IMR-90 (cell line): ENCODE results near the gene NXPH3. TPM values are rescaled to one million over a fixed set of nuclear protein-coding genes. Genes with fewer than 3 reads are reported as not detected.

Experiments used
- ATAC-seq: fragments of 200-7000 bp; cut with Tn5 transposase; 2 replicates; pipeline ENCODE4 v1.9.1; 2020; ENCODE audit warnings: low read depth, mild to moderate bottlenecking, moderate library complexity
- BruUV-seq: library from RNA; stranded (reverse); fragments of 400-500 nt; replicated peaks from 2 replicates; lab custom pipeline; 2021; lab: Mats Ljungman, UMichigan
- CTCF ChIA-PET: fragments of 300-600 bp; formaldehyde crosslinking; extraction: SDS; loops from one replicate; lab custom pipeline; 2021; ENCODE audit warnings: antibody characterized with exemption; lab: Yijun Ruan, JAX
- POLR2A ChIA-PET: fragments of 300-600 bp; sonication (Branson Sonifier 250); formaldehyde crosslinking; loops from one replicate; lab custom pipeline; 2022; ENCODE audit warnings: antibody characterized with exemption; ENCODE audit not compliant: unreplicated experiment; lab: Charles Lee
- DNase-seq: peaks from one replicate; pipeline ENCODE4 v3.0.0; 2013
- H2AFZ ChIP-seq: replicated peaks from 2 replicates; pipeline ENCODE3; 2013; ENCODE audit warnings: low read length, mild to moderate bottlenecking; ENCODE audit not compliant: poor library complexity
- H2AK5ac ChIP-seq: 2 replicates; pipeline ENCODE4 v1.6.1; 2013; ENCODE audit warnings: low read depth, low read length, inconsistent platforms
- H2AK9ac ChIP-seq: replicated peaks from 2 replicates; pipeline ENCODE3; 2013; ENCODE audit warnings: mild to moderate bottlenecking, low read depth, low read length, moderate library complexity; ENCODE audit not compliant: poor library complexity
- H2BK120ac ChIP-seq: 2 replicates; pipeline ENCODE4 v1.6.1; 2013; ENCODE audit warnings: low read depth, low read length, inconsistent platforms
- H2BK15ac ChIP-seq: 3 replicates; pipeline ENCODE4 v1.6.1; 2013; ENCODE audit warnings: low read depth, low read length, inconsistent platforms
- H2BK20ac ChIP-seq: 2 replicates; pipeline ENCODE4 v1.6.1; 2013; ENCODE audit warnings: low read depth, mild to moderate bottlenecking, inconsistent platforms, low read length, moderate library complexity
- H2BK5ac ChIP-seq: 2 replicates; pipeline ENCODE4 v1.6.1; 2013; ENCODE audit warnings: mild to moderate bottlenecking, low read depth, low read length, inconsistent platforms; ENCODE audit not compliant: poor library complexity, severe bottlenecking
- H3K14ac ChIP-seq: replicated peaks from 2 replicates; pipeline ENCODE4 v1.6.1; 2013; ENCODE audit warnings: low read depth, low read length, inconsistent platforms
- H3K18ac ChIP-seq: 2 replicates; pipeline ENCODE4 v1.6.1; 2013; ENCODE audit warnings: low read depth, low read length, control low read depth
- H3K23ac ChIP-seq: 2 replicates; pipeline ENCODE4 v1.6.1; 2013; ENCODE audit warnings: low read depth, low read length, inconsistent platforms
- H3K27ac ChIP-seq: 2 replicates; pipeline ENCODE4 v1.5.1; 2013; ENCODE audit warnings: mild to moderate bottlenecking, control low read depth, low read length; ENCODE audit not compliant: insufficient read depth
- H3K27me3 ChIP-seq: 2 replicates; pipeline ENCODE4 v1.6.1; 2013; ENCODE audit warnings: low read length; ENCODE audit not compliant: control insufficient read depth, insufficient read depth
- H3K36me3 ChIP-seq: 2 replicates; pipeline ENCODE4 v1.6.1; 2013; ENCODE audit warnings: low read length, mixed read lengths; ENCODE audit not compliant: control insufficient read depth, insufficient read depth
- H3K4ac ChIP-seq: 2 replicates; pipeline ENCODE4 v1.6.1; 2013; ENCODE audit warnings: low read depth, low read length, inconsistent platforms
- H3K4me1 ChIP-seq: 2 replicates; pipeline ENCODE4 v1.6.1; 2013; ENCODE audit warnings: low read length, mixed read lengths; ENCODE audit not compliant: control insufficient read depth, insufficient read depth
- H3K4me2 ChIP-seq: 2 replicates; pipeline ENCODE4 v1.6.1; 2013; ENCODE audit warnings: low read depth, mild to moderate bottlenecking, control low read depth, low read length, moderate library complexity
- H3K4me3 ChIP-seq: 2 replicates; pipeline ENCODE4 v1.5.1; 2013; ENCODE audit warnings: low read depth, mild to moderate bottlenecking, control low read depth, low read length, moderate library complexity; ENCODE audit not compliant: insufficient read depth
- H3K56ac ChIP-seq: 2 replicates; pipeline ENCODE4 v1.6.1; 2013; ENCODE audit warnings: low read length, inconsistent platforms; ENCODE audit not compliant: insufficient read depth; ENCODE audit errors: extremely low read depth
- H3K79me1 ChIP-seq, 2 experiments: 2 replicates each; pipeline ENCODE4 v1.6.1; 2013; ENCODE audit warnings: low read length in 2 of 2, inconsistent platforms in 1 of 2, low read depth in 1 of 2
- H3K9ac ChIP-seq: 2 replicates; pipeline ENCODE4 v1.6.1; 2013; ENCODE audit warnings: low read depth, low read length, control low read depth
- H3K9me1 ChIP-seq: 2 replicates; pipeline ENCODE4 v1.6.1; 2013; ENCODE audit warnings: low read length, inconsistent platforms; ENCODE audit not compliant: insufficient read depth
- H3K9me3 ChIP-seq: 2 replicates; pipeline ENCODE4 v1.6.1; 2013; ENCODE audit warnings: low read length; ENCODE audit not compliant: control insufficient read depth, insufficient read depth
- H4K20me1 ChIP-seq: 2 replicates; pipeline ENCODE4 v1.6.1; 2013; ENCODE audit warnings: low read length, inconsistent platforms; ENCODE audit not compliant: insufficient read depth
- H4K5ac ChIP-seq: 2 replicates; pipeline ENCODE4 v1.6.1; 2013; ENCODE audit warnings: mild to moderate bottlenecking, low read depth, low read length, control low read depth
- H4K8ac ChIP-seq, 2 experiments: 2 replicates each; pipeline ENCODE4 v1.6.1; 2013; ENCODE audit warnings: low read depth in 2 of 2, low read length in 2 of 2, control low read depth in 1 of 2, inconsistent platforms in 1 of 2
- H4K91ac ChIP-seq: 2 replicates; pipeline ENCODE4 v1.6.1; 2013; ENCODE audit warnings: low read depth, low read length, inconsistent platforms; ENCODE audit not compliant: insufficient read depth
- BHLHE40 ChIP-seq: fragments of 150-350 bp; IDR thresholded peaks from 2 replicates; pipeline ENCODE4 v1.6.1; 2016; ENCODE audit warnings: mild to moderate bottlenecking, low read depth, low read length
- CEBPB ChIP-seq: IDR thresholded peaks from 2 replicates; pipeline ENCODE4 v1.6.1; 2012; ENCODE audit warnings: low read depth, low read length, improper control_type of control experiment
- CHD1 ChIP-seq: IDR thresholded peaks from 2 replicates; pipeline ENCODE4 v1.6.1; 2012; ENCODE audit warnings: low read depth, low read length, improper control_type of control experiment
- FOS ChIP-seq: fragments of 150-350 bp; IDR thresholded peaks from 2 replicates; pipeline ENCODE4 v1.6.1; 2016; ENCODE audit warnings: low read depth, low read length
- MAFK ChIP-seq: IDR thresholded peaks from 2 replicates; pipeline ENCODE4 v1.6.1; 2012; ENCODE audit warnings: low read depth, low read length, improper control_type of control experiment
- MAZ ChIP-seq: IDR thresholded peaks from 2 replicates; pipeline ENCODE4 v1.6.1; 2012; ENCODE audit warnings: low read depth, mild to moderate bottlenecking, low read length, improper control_type of control experiment, moderate library complexity, borderline replicate concordance
- MXI1 ChIP-seq: IDR thresholded peaks from 2 replicates; pipeline ENCODE4 v1.6.1; 2012; ENCODE audit warnings: low read depth, mild to moderate bottlenecking, low read length, moderate library complexity, borderline replicate concordance
- NFE2L2 ChIP-seq: fragments of 150-350 bp; IDR thresholded peaks from 2 replicates; pipeline ENCODE4 v1.6.1; 2016; ENCODE audit warnings: low read depth, mild to moderate bottlenecking, low read length
- POLR2A ChIP-seq: IDR thresholded peaks from 2 replicates; pipeline ENCODE4 v1.6.1; 2012; ENCODE audit warnings: mild to moderate bottlenecking, low read depth, low read length
- RAD21 ChIP-seq: IDR thresholded peaks from 2 replicates; pipeline ENCODE4 v1.6.1; 2012; ENCODE audit warnings: low read length, improper control_type of control experiment
- RCOR1 ChIP-seq: IDR thresholded peaks from 2 replicates; pipeline ENCODE4 v1.6.1; 2012; ENCODE audit warnings: mild to moderate bottlenecking, low read length, improper control_type of control experiment; ENCODE audit not compliant: insufficient replicate concordance
- RFX5 ChIP-seq: IDR thresholded peaks from 2 replicates; pipeline ENCODE4 v1.8.0; 2012; ENCODE audit warnings: low read depth, mild to moderate bottlenecking, low read length, moderate library complexity
- SMC3 ChIP-seq: fragments of 150-350 bp; IDR thresholded peaks from 2 replicates; pipeline ENCODE4 v1.6.1; 2016; ENCODE audit warnings: low read depth, mild to moderate bottlenecking, antibody characterized with exemption, low read length, moderate library complexity
- WGBS, 2 experiments: methylation state at CpG; one replicate each; pipeline versions ENCODE4 v1.1.5 to v1.1.7; 2013; ENCODE audit warnings: missing lambda C conversion rate in 2 of 2; ENCODE audit not compliant: insufficient read length in 1 of 2; ENCODE audit errors: extremely low coverage in 2 of 2; 5-methylcytosine and 5-hydroxymethylcytosine counted together
- dilution Hi-C: fragments of 300-500 bp; cut with HindIII; formaldehyde crosslinking; loops from one replicate; pipeline ENCODE4 v1.14.3; 2018; ENCODE audit warnings: low sequenced_read_pairs; ENCODE audit not compliant: unreplicated experiment
- in situ Hi-C: fragments of 300-500 bp; cut with MboI; formaldehyde crosslinking; loops from 3 replicates; pipeline ENCODE4 v1.14.3; 2019; ENCODE audit warnings: low sequenced_read_pairs, inconsistent platforms, mixed read lengths
- intact Hi-C: fragments of 100-400 bp; cut with micrococcal nuclease; formaldehyde crosslinking; loops from 2 replicates; pipeline ENCODE4 v1.10.0; 2022
- polyA plus RNA-seq, 3 experiments: library from polyadenylated mRNA; depleted of rRNA; stranded (reverse); fragments of >200 nt; gene quantifications; 2 replicates each; pipeline ENCODE4 v1.2.3, GENCODE V29; 2012; ENCODE audit warnings: low replicate concordance in 1 of 3
- total RNA-seq: library from RNA; depleted of rRNA; stranded (reverse); fragments of >200 nt; gene quantifications from 2 replicates; pipeline ENCODE4 v1.2.3, GENCODE V29; 2012
- TF ChIP-seq, protein P1 (sequence below): fragments of 150-350 bp; IDR thresholded peaks from 2 replicates; pipeline ENCODE4 v1.6.1; 2016; ENCODE audit warnings: low read depth, mild to moderate bottlenecking, low read length, moderate library complexity, borderline replicate concordance
- TF ChIP-seq, protein P2 (sequence below): conservative IDR thresholded peaks from 2 replicates; pipeline ENCODE4 v1.5.1; 2012; ENCODE audit warnings: mild to moderate bottlenecking, low read depth, low read length, improper control_type of control experiment
- TF ChIP-seq, protein P3 (sequence below): fragments of 150-350 bp; IDR thresholded peaks from 2 replicates; pipeline ENCODE4 v1.6.1; 2017; ENCODE audit warnings: mild to moderate bottlenecking, antibody characterized with exemption, low read length, low read depth

The NXPH3 gene
- total and polyA plus RNA-seq, 2 of the 4 experiments (the other 2 are of a cell fraction) = 0.18 to 0.31 TPM

DNA sequence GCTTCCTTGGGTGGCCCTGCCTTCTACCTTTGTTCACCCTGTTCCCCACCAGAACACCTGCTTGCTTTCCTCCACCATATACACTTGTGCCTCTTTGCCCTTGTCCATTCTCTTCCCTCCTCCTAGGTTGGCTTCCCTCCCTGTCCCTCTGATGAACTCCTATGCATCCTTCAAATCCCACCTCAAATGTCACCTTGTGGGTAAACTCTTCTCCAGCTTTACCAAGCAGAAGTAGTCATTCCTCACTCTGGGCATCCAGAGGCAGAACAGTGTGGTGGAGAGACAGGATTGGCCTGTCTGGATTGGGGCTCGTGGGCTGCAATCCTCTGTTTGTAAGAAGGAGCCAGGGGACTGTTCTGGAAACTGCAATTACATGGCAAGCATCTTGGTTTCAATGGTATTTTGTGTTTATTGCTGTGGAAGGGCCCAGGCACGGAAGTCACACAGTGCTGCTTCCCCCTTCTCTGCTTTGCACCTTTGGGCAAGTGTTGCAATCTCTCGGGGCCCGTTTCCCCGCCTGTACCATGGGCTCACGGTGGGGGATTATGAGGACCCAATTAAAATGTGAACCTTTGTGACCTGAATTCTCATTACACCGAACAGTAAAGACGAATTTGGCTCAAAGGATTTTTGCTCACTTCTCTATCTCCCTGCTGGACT is 21.9 kb upstream of the NXPH3 start:
- no peak overlapping the region for H4K91ac ChIP-seq
- 76% methylated on average over 4 of the region's 8 CpGs; no CpG with 5 or more reads in 1 of the 2 experiments for WGBS, 2 experiments

More for the DNA sequence above, 21.9 kb upstream of the NXPH3 start:
- Histone ChIP-seq H3K4me3 (no peak overlapping the region), H3K36me3 (no peaks in the 10 kb centered on the region), H3K4ac (no peak overlapping the region), H3K9ac (no peak overlapping the region), H3K56ac (no peak overlapping the region), H3K27ac (no peak overlapping the region), H4K8ac (no peak overlapping the region), H2BK15ac (no peak overlapping the region), H3K9me1 (no peaks in the 10 kb centered on the region), H4K5ac (no peak overlapping the region), H2AK9ac (no peak overlapping the region), H3K18ac (no peak overlapping the region), H2AFZ (no peak overlapping the region), H3K14ac (no peak overlapping the region), H3K9me3 (no peaks in the 10 kb centered on the region), H2BK120ac (no peak overlapping the region), H4K20me1 (no peaks in the 10 kb centered on the region), H2BK5ac (no peak overlapping the region), H3K79me1 (no peaks in the 10 kb centered on the region), H3K23ac (no peak overlapping the region), H2BK20ac (no peak overlapping the region), H2AK5ac (no peak overlapping the region), H3K4me2 (no peak overlapping the region), H3K4me1 (peaks cover 2% of the 10 kb centered on the region; the same call in 1 of the 2 replicates), H3K27me3 (peaks cover 21% of the 10 kb centered on the region)
- no TSS peak for BruUV-seq
- ChIA-PET CTCF (no interaction called here), POLR2A (no interaction called here)
- DNase-seq (no peak), ATAC-seq (no peak)
- TF ChIP-seq MAZ (no peak), CEBPB (no peak), SMC3 (no peak), MXI1 (no peak), RFX5 (no peak), CHD1 (no peak), POLR2A (no peak), RCOR1 (no peak), RAD21 (no peak), NFE2L2 (no peak), MAFK (no peak), BHLHE40 (no peak), FOS (no peak)
- TF ChIP-seq, protein P1, sequence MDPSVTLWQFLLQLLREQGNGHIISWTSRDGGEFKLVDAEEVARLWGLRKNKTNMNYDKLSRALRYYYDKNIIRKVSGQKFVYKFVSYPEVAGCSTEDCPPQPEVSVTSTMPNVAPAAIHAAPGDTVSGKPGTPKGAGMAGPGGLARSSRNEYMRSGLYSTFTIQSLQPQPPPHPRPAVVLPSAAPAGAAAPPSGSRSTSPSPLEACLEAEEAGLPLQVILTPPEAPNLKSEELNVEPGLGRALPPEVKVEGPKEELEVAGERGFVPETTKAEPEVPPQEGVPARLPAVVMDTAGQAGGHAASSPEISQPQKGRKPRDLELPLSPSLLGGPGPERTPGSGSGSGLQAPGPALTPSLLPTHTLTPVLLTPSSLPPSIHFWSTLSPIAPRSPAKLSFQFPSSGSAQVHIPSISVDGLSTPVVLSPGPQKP = no peak
- TF ChIP-seq, protein P2, sequence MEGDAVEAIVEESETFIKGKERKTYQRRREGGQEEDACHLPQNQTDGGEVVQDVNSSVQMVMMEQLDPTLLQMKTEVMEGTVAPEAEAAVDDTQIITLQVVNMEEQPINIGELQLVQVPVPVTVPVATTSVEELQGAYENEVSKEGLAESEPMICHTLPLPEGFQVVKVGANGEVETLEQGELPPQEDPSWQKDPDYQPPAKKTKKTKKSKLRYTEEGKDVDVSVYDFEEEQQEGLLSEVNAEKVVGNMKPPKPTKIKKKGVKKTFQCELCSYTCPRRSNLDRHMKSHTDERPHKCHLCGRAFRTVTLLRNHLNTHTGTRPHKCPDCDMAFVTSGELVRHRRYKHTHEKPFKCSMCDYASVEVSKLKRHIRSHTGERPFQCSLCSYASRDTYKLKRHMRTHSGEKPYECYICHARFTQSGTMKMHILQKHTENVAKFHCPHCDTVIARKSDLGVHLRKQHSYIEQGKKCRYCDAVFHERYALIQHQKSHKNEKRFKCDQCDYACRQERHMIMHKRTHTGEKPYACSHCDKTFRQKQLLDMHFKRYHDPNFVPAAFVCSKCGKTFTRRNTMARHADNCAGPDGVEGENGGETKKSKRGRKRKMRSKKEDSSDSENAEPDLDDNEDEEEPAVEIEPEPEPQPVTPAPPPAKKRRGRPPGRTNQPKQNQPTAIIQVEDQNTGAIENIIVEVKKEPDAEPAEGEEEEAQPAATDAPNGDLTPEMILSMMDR = no peak
- TF ChIP-seq, protein P3, sequence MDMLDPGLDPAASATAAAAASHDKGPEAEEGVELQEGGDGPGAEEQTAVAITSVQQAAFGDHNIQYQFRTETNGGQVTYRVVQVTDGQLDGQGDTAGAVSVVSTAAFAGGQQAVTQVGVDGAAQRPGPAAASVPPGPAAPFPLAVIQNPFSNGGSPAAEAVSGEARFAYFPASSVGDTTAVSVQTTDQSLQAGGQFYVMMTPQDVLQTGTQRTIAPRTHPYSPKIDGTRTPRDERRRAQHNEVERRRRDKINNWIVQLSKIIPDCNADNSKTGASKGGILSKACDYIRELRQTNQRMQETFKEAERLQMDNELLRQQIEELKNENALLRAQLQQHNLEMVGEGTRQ = no peak
- intact Hi-C loops (no loop called here), dilution Hi-C loops (no loop called here), in situ Hi-C loops (loop anchor here (5.0 kb wide), 1 partner anchor 117 kb away; no protein-coding TSS in a partner anchor)
